ENCODE results near the gene TBX15.
"Not testable (repeated sequence)": the region's sequence is repeated elsewhere in the genome, so short reads cannot be mapped to it uniquely, and the experiment has no call there.

The TBX15 gene

GRCh38 chr1:118958937-118959631, 29.1 kb downstream of the TBX15 start:
- no peak for DNase-seq (ENCODE audit: low spot score)

- DNase-seq (ENCODE audit: low spot score): no peak
These were observed 30.0 kb downstream of the TBX15 start for GRCh38 chr1:118958140-118958539.

DNA sequence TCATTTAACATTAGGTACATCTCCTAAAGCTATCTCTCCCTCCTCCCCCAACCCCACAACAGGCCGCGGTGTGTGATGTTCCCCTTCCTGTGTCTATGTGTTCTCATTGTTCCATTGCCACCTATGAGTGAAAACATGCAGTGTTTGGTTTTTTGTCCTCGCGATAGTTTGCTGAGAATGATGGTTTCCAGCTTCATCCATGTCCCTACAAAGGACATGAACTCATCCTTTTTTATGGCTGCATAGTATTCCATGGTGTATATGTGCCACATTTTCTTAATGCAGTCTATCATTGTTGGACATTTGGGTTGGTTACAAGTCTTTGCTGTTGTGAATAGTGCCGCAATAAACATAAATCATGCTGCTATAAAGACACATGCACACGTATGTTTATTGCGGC, 30.6 kb downstream of the TBX15 start:
- not testable (repeated sequence) for DNase-seq (ENCODE audit: low spot score)

DNA sequence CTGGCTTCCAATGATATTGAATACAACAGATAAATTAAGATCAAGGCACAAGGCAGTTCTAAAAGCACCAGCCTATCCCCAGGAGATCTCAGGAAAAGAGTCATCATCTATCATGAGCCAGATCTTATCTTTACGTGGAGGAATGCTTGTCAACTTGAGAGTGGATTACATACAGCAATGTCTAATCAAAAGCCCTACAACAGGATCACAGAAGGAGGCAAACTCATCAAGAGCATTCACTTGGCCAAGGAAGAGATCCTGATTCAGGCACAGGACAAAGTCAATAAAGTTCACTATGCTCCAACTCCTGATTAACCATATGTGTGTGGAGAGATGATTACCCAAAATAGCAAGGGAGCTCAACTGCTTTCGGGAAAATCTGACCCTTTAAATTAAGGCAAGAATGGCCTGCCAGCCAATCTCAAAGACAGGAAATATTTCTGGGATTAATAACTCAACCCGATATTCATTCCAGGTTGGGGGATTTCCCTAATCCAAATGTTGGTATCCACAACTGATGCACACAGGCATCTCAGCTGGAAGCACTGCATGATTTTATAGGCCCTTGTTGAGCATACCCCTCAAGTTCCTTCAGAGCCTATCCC, 33.7 kb downstream of the TBX15 start:
- DNase-seq (ENCODE audit: low spot score): no peak

DNA sequence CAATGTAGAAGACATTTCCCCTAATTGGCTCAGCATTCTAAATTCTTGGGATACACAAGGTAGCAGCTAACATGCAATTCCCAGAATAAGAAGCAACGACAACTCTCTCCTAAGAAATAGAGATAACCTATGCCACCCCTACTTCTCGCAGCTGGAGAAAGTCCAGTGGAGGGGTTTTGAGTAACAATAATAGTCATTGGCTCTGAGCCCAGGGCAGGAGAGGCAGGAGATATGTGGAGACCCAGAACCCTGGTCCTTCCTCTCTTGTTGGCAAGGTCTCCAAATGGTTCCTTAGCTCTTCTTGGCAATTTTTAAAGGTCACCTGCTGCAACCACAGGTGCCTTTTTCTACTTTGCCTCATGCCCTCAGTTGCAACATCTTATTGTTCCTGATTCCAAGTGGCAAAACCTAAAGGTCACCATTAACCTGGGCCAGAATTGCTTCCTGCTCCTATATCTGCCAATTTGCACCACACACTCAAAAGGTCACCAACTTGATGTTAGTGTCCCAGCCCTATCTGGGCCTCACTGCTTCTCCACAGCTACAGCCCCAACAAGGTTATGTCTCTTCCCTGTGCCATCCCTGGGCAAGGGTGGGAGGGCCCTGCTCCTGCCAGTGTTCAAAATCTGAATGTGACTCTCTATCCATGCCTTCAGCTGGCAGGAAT, 36.7 kb downstream of the TBX15 start:
- no peak for DNase-seq (ENCODE audit: low spot score)

- DNase-seq (ENCODE audit: low spot score): no peak
These were observed 38.8 kb downstream of the TBX15 start for GRCh38 chr1:118949315-118949714.

GRCh38 chr1:118948846-118949245, 39.3 kb downstream of the TBX15 start:
- no peak for DNase-seq (ENCODE audit: low spot score)

- DNase-seq (ENCODE audit: low spot score): no peak
These were observed 39.8 kb downstream of the TBX15 start for GRCh38 chr1:118948351-118948750.

- no peak for DNase-seq (ENCODE audit: low spot score)
These were observed 40.4 kb downstream of the TBX15 start for GRCh38 chr1:118947790-118948189.

DNA sequence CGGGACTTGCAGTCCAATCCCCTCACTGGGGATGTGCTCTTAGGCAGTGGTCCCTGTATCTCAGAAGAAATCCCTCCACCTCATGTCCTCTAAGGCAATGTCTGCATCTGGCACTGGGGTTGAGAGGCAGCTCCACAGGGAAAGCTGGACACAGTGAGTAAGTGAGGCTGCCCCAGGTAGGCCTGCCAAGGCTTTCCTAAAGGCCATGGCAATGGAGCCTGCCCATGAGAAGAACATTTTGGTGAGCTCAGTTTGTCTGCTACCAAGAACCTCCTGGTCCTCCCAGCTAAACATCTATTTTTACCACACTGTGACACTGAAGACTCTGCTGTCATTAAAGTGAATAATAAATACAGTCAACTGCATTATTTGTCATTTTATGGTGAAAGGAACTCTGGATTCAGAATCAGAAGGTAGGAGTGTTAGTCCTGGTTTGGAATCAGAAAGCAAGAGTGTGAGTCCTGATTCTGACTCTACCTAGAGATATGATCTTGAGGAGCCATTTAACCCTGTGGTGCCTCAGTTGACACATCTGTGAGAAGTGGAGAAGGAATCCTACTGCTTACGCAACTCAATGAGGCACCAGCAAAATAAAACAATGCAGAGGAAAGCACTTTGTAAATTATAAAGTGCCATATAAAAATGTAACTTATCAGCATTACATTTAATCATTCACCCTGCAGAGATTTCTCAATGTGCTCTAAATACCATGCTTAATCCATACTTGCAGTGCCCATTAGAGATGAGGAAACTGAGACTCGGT, 41.0 kb downstream of the TBX15 start:
- DNase-seq (ENCODE audit: low spot score): no peak

DNA sequence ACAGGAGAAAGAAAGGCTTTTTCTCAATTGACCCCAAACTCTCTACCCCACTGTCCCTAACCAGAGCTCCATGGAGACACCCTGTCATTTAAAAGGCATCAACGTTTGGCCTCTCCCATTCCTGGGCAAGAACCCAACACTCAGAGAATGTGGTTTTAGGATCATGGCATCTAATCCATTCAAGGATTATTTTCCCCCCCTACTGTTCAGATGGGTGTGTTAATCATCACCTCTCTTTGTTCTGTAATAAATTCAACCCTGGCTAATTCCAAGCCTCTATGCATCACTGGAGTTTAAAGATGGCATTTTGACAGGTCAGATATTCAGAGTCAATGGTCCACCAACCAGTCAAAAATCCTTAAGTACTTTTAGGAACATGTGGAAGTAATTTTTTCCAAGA, 42.7 kb downstream of the TBX15 start:
- no peak for DNase-seq (ENCODE audit: low spot score)

DNA sequence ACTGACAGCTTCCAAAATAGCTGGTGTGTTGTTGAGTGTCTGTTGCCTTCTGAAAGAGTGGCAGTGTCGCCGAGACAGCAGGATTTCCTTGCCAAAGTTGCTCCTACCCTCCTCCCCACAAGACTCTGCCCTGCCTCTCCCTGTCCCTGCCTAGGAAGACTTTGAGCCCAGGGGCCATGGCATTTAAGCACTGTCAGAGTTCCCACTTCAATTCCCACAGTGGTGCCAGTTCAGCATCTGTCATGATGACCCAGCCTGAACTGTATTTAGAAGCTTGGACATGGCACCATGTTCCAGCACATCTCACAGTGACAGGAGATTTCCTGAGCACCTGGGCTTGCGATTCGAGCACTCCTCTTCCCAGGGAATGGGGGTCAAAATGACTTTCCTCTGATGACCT, 43.6 kb downstream of the TBX15 start:
- DNase-seq (ENCODE audit: low spot score): no peak

DNA sequence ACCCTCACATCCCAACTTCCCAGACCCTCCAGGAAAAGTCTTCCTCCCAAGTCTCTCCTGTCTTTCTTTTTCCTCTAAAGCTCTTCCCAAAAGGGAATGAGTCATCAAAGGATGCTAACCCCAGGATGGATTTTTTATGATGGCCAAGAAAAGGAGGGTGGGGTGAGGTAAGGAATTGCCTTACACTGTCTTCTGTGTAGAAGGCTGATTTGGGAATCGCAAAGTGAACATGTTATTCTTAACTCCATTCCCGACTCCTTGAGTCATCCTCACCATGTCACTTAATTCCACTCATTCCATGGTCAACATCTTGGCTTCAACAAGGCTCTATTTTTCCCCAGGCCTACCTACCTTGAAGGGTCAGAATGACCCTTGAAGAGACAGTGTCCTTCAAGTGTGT, 44.0 kb downstream of the TBX15 start:
- no peak for DNase-seq (ENCODE audit: low spot score)

GRCh38 chr1:118940957-118941356, 47.2 kb downstream of the TBX15 start:
- no peak for DNase-seq (ENCODE audit: low spot score)

GRCh38 chr1:118937413-118938072, 50.6 kb downstream of the TBX15 start:
- DNase-seq (ENCODE audit: low spot score): no peak

GRCh38 chr1:118934706-118935105, 53.4 kb downstream of the TBX15 start:
- DNase-seq (ENCODE audit: low spot score): no peak

- DNase-seq (ENCODE audit: low spot score): no peak
These were observed 54.9 kb downstream of the TBX15 start for GRCh38 chr1:118933051-118933781.

DNA sequence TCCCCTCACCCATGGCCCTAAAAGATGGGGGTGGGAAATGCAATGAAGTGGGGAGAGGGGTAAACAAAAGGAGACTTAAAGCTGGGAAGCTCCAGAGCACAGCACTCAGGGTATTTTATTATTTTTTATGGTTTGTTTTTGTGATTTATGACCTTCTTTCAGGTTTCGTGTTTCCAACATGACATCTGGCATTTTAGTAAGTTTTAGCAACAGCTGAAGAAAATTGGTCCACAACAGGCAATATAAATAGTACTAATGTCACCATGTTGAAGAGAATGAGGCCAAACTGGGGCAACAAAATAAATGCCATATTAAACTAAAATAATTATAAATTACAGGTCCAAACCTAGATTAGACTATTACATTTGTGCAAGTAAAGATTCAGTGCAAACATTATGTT, 56.3 kb downstream of the TBX15 start:
- no peak for DNase-seq (ENCODE audit: low spot score)

GRCh38 chr1:118928739-118929554, 59.2 kb downstream of the TBX15 start:
- DNase-seq (ENCODE audit: low spot score): no peak

DNA sequence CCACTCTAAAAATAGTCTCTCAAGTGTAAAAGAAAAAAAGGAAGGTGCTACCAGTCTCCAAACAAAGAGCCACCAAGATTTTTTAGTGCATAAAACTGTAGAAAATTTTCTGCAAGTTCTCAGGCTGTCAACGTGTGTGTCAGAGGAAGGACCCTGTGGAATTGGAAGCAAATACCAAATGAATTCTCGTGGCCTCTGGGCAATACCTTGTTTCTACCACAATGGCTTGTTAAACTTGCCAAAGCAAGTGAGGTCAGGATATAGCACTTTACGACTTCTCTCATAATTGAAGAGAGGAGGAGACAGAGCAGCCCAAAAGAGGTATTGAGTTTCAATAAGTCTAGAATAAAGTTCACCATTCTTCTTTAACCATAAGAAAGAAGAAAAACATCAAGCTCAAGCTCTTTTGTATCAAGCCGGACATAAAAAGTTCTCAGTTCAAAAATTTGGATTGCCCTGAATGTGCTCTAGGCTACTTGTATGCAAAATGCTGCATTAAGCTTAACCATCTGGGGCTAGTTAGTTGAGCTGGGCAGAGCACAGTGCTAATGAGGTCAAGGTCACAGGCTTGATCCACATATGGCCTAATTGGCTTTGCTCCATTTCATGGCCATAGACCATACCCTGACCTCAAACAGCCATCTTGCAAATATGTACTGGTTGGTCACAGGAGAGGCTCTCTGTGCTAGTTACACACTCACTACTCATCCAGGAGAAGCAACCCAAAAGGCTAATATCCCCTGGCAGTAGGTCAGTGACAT, 60.5 kb downstream of the TBX15 start:
- no peak for DNase-seq (ENCODE audit: low spot score)
